SK-N-SH treated with all-trans-retinoic acid at 6 μM for 48 hours (cell line): Measurements from ENCODE around the gene PZP.
"Not testable (repeated sequence)": the region's sequence is repeated elsewhere in the genome, so short reads cannot be mapped to it uniquely, and the experiment has no call there.

Experiments
- ATAC-seq: fragments of 200-7000 bp; cut with Tn5 transposase; 3 replicates; pipeline ENCODE4 v1.9.1; 2020; ENCODE audit warnings: mild to moderate bottlenecking, moderate library complexity
- ARNTL ChIP-seq: fragments of 450-650 bp; formaldehyde crosslinking; IDR thresholded peaks from 2 replicates; pipeline ENCODE4 v1.5.0; 2020; ENCODE audit warnings: low read depth, mild to moderate bottlenecking, moderate library complexity, borderline replicate concordance
- BACH2 ChIP-seq: fragments of 250-450 bp; sonication (Bioruptor Pico); IDR thresholded peaks from 2 replicates; pipeline ENCODE4 v1.9.0; 2021; ENCODE audit warnings: mild to moderate bottlenecking, borderline replicate concordance
- CREB5 ChIP-seq: fragments of 250-450 bp; sonication (Bioruptor Pico); IDR thresholded peaks from 2 replicates; pipeline ENCODE4 v1.5.1; 2020; ENCODE audit warnings: low read depth, mild to moderate bottlenecking, moderate library complexity
- CSDC2 ChIP-seq: fragments of 250-450 bp; sonication (Bioruptor Pico); IDR thresholded peaks from 2 replicates; pipeline ENCODE4 v1.5.0; 2020; ENCODE audit warnings: mild to moderate bottlenecking, moderate library complexity
- CSRNP3 ChIP-seq: fragments of 250-450 bp; sonication (Bioruptor Pico); IDR thresholded peaks from 2 replicates; pipeline ENCODE4 v1.5.1; 2021; ENCODE audit warnings: mild to moderate bottlenecking, moderate library complexity
- ESRRG ChIP-seq: fragments of 250-450 bp; sonication (Bioruptor Pico); IDR thresholded peaks from 2 replicates; pipeline ENCODE4 v1.6.1; 2021; ENCODE audit warnings: mild to moderate bottlenecking
- GLIS3 ChIP-seq: fragments of 250-450 bp; sonication (Bioruptor Pico); IDR thresholded peaks from 2 replicates; pipeline ENCODE4 v1.5.0; 2020; ENCODE audit warnings: mild to moderate bottlenecking, moderate library complexity
- ISL1 ChIP-seq: fragments of 250-450 bp; sonication (Bioruptor Pico); IDR thresholded peaks from 2 replicates; pipeline ENCODE4 v2.1.2; 2022; ENCODE audit warnings: mild to moderate bottlenecking, moderate library complexity
- OSR1 ChIP-seq: fragments of 250-450 bp; sonication (Bioruptor Pico); IDR thresholded peaks from 2 replicates; pipeline ENCODE4 v1.8.0; 2022; ENCODE audit warnings: moderate library complexity, mild to moderate bottlenecking, inconsistent platforms
- PATZ1 ChIP-seq: fragments of 250-450 bp; sonication (Bioruptor Pico); IDR thresholded peaks from 2 replicates; pipeline ENCODE4 v1.8.0; 2020; ENCODE audit warnings: mild to moderate bottlenecking, moderate library complexity, borderline replicate concordance
- POU6F1 ChIP-seq: fragments of 250-450 bp; sonication (Bioruptor Pico); IDR thresholded peaks from 2 replicates; pipeline ENCODE4 v1.8.0; 2021; ENCODE audit warnings: low read depth, mild to moderate bottlenecking, moderate library complexity, borderline replicate concordance
- PPARA ChIP-seq: fragments of 250-450 bp; sonication (Bioruptor Pico); IDR thresholded peaks from 2 replicates; pipeline ENCODE4 v1.5.0; 2020; ENCODE audit warnings: mild to moderate bottlenecking, borderline replicate concordance
- SNAI2 ChIP-seq: fragments of 250-450 bp; sonication (Bioruptor Pico); IDR thresholded peaks from 2 replicates; pipeline ENCODE4 v1.5.0; 2020; ENCODE audit warnings: mild to moderate bottlenecking, moderate library complexity
- TCF4 ChIP-seq: fragments of 250-450 bp; sonication (Bioruptor Pico); IDR thresholded peaks from 2 replicates; pipeline ENCODE4 v1.8.0; 2021; ENCODE audit warnings: mild to moderate bottlenecking, moderate library complexity, borderline replicate concordance
- TOX ChIP-seq: fragments of 250-450 bp; sonication (Bioruptor Pico); IDR thresholded peaks from 2 replicates; pipeline ENCODE4 v1.8.0; 2021; ENCODE audit warnings: mild to moderate bottlenecking, moderate library complexity, borderline replicate concordance
- ZC3H10 ChIP-seq: fragments of 250-450 bp; sonication (Bioruptor Pico); IDR thresholded peaks from 2 replicates; pipeline ENCODE4 v1.5.1; 2021; ENCODE audit warnings: mild to moderate bottlenecking, moderate library complexity
- ZFP3 ChIP-seq: fragments of 250-450 bp; sonication (Bioruptor Pico); IDR thresholded peaks from 2 replicates; pipeline ENCODE4 v1.5.0; 2020; ENCODE audit warnings: mild to moderate bottlenecking, moderate library complexity
- ZNF565 ChIP-seq: fragments of 450-650 bp; formaldehyde crosslinking; conservative IDR thresholded peaks from 2 replicates; pipeline ENCODE4 v1.5.0; 2020; ENCODE audit warnings: low read depth, mild to moderate bottlenecking, moderate library complexity
- ZNF8 ChIP-seq: fragments of 450-650 bp; formaldehyde crosslinking; IDR thresholded peaks from 2 replicates; pipeline ENCODE4 v1.5.0; 2020; ENCODE audit warnings: mild to moderate bottlenecking, moderate library complexity

Gene PZP

GRCh38 chr12:9143929-9144729 lies 64.1 kb downstream of the PZP start:
- ATAC-seq = no peak
- no peak for TF ChIP-seq POU6F1
- TF ChIP-seq PATZ1 (CRISPR knock-in tag) = no peak
- TF ChIP-seq BACH2 (CRISPR knock-in tag) = no peak
- no peak for TF ChIP-seq ESRRG (CRISPR knock-in tag)
- TF ChIP-seq ZNF565 (CRISPR knock-in tag) = no peak
- TF ChIP-seq PPARA (CRISPR knock-in tag) = no peak
- no peak for TF ChIP-seq ZNF8 (CRISPR knock-in tag)
- no peak for TF ChIP-seq ARNTL (CRISPR knock-in tag)
- TF ChIP-seq CSDC2 (CRISPR knock-in tag) = no peak
- no peak for TF ChIP-seq GLIS3 (CRISPR knock-in tag)
- TF ChIP-seq ZC3H10 (CRISPR knock-in tag) = no peak
- no peak for TF ChIP-seq CREB5 (CRISPR knock-in tag)

GRCh38 chr12:9143137-9143536 lies 65.1 kb downstream of the PZP start:
- TF ChIP-seq OSR1 (no peak), ESRRG (CRISPR knock-in tag) (no peak), CSDC2 (CRISPR knock-in tag) (no peak), TCF4 (no peak), BACH2 (CRISPR knock-in tag) (no peak), ZNF8 (CRISPR knock-in tag) (no peak), PPARA (CRISPR knock-in tag) (no peak), ARNTL (CRISPR knock-in tag) (no peak), SNAI2 (CRISPR knock-in tag) (no peak), TOX (no peak), ISL1 (CRISPR knock-in tag) (no peak)
- ATAC-seq = no peak

- not testable (repeated sequence) for ATAC-seq
These were observed 68.5 kb downstream of the PZP start for GRCh38 chr12:9139588-9140290.

- ATAC-seq = no peak
- no peak for TF ChIP-seq POU6F1
- TF ChIP-seq ZFP3 (CRISPR knock-in tag) = no peak
- TF ChIP-seq ZNF8 (CRISPR knock-in tag) = no peak
- no peak for TF ChIP-seq CREB5 (CRISPR knock-in tag)
- no peak for TF ChIP-seq CSDC2 (CRISPR knock-in tag)
- no peak for TF ChIP-seq PATZ1 (CRISPR knock-in tag)
- no peak for TF ChIP-seq CSRNP3
- no peak for TF ChIP-seq PPARA (CRISPR knock-in tag)
- TF ChIP-seq SNAI2 (CRISPR knock-in tag) = no peak
These were observed 72.3 kb downstream of the PZP start for GRCh38 chr12:9135903-9136310.
